Activated naive CD4-positive, alpha-beta T cell treated with anti-CD3 and anti-CD28 coated beads, Interleukin-2, amount 50 U/mL, for 24 hours (primary cell): ENCODE measurements around the gene HOXB4.

ENCODE experiments used
- H3K27ac Mint-ChIP-seq: one replicate; pipeline ENCODE4 v1.8.0; 2021; ENCODE audit warnings: mild to moderate bottlenecking, mixed read lengths
- H3K27me3 Mint-ChIP-seq: one replicate; pipeline ENCODE4 v1.8.0; 2021; ENCODE audit warnings: mixed read lengths
- H3K36me3 Mint-ChIP-seq: one replicate; pipeline ENCODE4 v1.8.0; 2021; ENCODE audit warnings: mixed read lengths
- H3K4me1 Mint-ChIP-seq: one replicate; pipeline ENCODE4 v1.8.0; 2021; ENCODE audit warnings: mixed read lengths
- H3K4me3 Mint-ChIP-seq: one replicate; pipeline ENCODE4 v1.8.0; 2021; ENCODE audit warnings: mild to moderate bottlenecking, mixed read lengths
- H3K9me3 Mint-ChIP-seq: one replicate; pipeline ENCODE4 v1.8.0; 2021; ENCODE audit warnings: mixed read lengths

The HOXB4 gene

DNA sequence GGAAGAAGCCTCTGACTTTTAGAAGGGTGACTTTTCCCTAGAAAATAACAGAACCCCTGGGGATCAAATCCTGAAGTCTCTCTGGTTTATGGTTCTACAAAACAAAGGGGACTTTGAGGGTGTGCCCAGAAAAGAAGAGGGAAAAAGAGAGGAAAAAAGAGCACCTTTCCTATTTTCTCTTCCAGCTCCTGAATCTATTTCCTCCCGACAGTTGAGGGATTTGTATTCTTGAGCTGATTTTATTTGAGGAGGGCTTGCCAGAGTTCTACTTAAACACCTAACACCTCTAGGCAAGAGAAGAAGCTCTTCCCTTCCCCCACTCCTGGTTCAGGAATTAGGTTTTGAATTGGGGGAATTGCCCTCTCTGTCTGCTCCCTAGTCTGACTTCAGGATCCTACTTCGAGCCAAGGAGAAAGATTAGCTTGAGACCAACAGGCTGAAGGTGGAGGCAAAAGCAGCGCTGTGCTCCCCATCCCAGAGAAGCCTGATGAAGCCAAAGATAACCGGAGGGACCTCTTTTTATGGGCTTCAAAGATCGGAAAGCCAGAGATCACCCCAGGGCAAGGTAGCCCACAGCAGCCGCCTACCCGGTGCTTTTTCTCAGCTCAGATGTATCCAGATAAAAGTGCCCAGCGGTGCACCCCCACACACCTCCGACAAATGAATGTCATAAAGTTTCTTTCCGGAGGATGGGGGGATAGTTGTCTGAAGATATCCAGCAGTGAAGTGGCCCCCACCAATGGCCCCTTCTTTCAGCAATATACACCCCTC is 11.1 kb upstream of the HOXB4 start:
- H3K27me3 Mint-ChIP-seq = peaks cover 69% of the 10 kb centered on the region
- H3K4me1 Mint-ChIP-seq = peaks cover 37% of the 10 kb centered on the region
- no peak overlapping the region for H3K27ac Mint-ChIP-seq
- no peaks in the 10 kb centered on the region for H3K36me3 Mint-ChIP-seq
- H3K4me3 Mint-ChIP-seq = no peak overlapping the region
- no peaks in the 10 kb centered on the region for H3K9me3 Mint-ChIP-seq

DNA sequence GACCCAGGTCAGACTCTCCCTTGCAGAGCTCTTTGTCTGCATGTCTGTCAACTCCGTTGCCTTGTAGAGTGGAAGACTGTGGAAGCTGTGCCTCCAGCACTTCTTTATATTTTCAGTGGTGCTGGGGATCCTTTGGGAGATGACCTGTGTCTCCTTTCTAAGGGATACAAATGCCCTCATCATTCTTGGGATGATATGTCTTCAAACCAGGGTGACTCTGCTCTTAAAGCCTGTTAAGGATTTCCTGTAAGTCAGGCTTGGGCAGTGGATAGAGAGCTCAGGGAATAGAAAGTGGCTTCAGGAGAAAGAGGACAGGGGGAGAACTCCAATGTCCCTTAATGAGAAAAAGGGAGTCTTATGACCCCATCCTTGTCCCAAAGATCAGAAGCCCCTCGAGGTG is 10.4 kb upstream of the HOXB4 start:
- no peaks in the 10 kb centered on the region for H3K9me3 Mint-ChIP-seq
- H3K4me1 Mint-ChIP-seq = peaks cover 36% of the 10 kb centered on the region
- H3K36me3 Mint-ChIP-seq = no peaks in the 10 kb centered on the region
- no peak overlapping the region for H3K4me3 Mint-ChIP-seq
- no peak overlapping the region for H3K27ac Mint-ChIP-seq
- peaks cover 68% of the 10 kb centered on the region for H3K27me3 Mint-ChIP-seq

DNA sequence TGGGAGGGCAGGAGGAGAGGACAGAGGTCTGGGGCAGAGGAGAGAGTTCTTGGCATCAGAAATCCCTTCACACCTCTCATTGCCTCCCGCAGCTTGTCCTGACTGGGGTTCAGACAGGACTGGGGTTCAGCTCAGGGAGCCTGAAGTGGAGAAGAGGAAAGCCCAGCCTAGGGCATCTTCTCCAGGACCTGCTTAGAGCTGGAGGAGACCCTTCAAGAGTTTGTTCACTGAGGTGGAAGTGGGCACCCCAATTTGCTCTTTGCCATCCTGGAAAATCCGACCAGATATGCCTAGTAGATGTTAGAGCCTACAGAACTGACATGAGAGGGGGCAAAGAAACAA is 9.9 kb upstream of the HOXB4 start:
- Mint-ChIP-seq H3K4me3 (no peak overlapping the region), H3K27ac (no peak overlapping the region), H3K9me3 (no peaks in the 10 kb centered on the region), H3K36me3 (no peaks in the 10 kb centered on the region), H3K27me3 (peaks cover 66% of the 10 kb centered on the region), H3K4me1 (peaks cover 35% of the 10 kb centered on the region)

DNA sequence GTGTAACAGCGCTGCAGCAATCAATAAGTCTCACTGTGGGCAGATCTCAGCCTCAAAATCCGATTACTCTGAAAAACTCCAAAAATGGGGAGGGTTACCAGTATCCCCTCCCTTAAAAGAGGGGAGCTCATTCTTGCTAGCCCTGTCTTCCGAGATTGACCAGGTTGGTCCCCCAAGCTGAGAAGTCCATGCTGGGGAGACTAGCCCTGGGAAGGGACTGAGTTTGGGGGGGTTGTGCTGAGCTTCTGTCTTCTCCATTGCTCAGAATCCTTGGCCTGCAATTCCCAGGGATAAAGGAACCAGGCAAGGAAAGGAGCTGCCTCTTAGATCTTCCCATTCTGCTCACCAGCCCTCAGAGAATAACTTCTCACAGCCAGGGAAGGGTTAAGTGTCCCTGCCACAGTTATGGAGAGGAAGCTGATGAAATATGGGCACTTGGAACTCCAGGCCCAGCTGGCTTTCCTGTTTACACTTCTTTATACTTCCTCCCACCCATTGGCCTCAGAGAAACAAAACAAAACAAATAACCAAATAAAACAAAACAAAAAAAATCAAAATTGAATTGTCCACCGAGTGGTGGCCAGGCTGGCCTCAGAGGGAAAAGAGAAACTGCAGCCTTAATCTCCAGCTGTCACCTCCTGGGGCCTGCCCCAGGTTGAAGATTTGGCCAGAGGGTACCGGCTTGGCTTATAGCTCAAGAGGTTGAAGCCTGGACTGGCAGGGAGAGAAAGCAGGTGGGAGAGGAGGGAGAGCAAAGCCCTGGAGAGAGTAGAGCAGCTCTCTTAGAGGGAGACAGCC is 9.3 kb upstream of the HOXB4 start:
- H3K27ac Mint-ChIP-seq = peak overlapping the region; percentile 70
- peaks cover 35% of the 10 kb centered on the region for H3K4me1 Mint-ChIP-seq
- H3K9me3 Mint-ChIP-seq = no peaks in the 10 kb centered on the region

DNA sequence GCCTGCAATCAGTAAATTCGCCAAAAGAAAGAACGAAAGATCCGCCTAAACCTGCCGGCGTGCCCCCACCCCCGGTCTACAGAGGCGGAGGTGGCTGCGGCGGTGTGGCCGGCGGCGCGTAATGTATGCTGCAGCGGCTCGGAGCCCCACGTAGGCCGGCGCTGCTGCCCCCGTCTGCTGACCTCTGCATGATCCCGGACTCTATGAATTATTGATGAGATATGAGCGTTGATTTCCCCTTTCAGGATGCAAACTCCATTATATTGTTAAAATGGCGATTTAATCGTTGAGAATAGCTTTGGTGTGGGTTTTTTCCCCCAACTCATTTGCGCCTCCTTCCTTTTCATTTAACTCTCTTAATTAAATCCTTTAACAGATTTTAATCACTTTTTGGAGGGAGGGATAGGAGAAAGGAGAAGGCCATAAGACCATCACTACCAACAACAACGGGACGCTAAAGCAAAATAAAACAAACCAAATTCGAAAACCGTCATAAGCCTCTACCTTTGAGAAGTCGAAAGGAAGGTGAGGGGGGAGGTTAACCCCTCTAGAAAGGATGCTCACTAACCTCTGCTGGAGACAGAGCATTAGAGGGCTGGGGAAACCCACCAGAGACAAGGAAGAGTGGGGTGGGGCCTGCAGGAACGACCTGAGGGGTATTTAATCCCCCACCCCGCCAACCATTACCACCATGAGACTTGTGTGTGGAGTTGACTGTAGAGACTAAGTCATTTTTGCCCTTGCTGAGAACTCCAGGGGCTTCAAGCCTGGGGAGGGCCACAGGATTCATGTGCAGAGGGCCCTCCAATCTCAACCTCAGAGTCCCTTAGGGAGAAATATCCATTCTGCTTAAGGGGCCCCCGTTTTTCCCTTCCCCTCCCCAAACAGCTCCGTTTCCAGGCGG is 8.5 kb upstream of the HOXB4 start:
- no peak overlapping the region for H3K27ac Mint-ChIP-seq
- no peaks in the 10 kb centered on the region for H3K9me3 Mint-ChIP-seq
- H3K4me3 Mint-ChIP-seq = peak overlapping the region; percentile 95
- H3K4me1 Mint-ChIP-seq = peaks cover 38% of the 10 kb centered on the region
- no peaks in the 10 kb centered on the region for H3K36me3 Mint-ChIP-seq
- peaks cover 65% of the 10 kb centered on the region for H3K27me3 Mint-ChIP-seq

More for the DNA sequence above, 9.3 kb upstream of the HOXB4 start:
- no peaks in the 10 kb centered on the region for H3K36me3 Mint-ChIP-seq
- peaks cover 64% of the 10 kb centered on the region for H3K27me3 Mint-ChIP-seq
- H3K4me3 Mint-ChIP-seq = peak overlapping the region; percentile 26

DNA sequence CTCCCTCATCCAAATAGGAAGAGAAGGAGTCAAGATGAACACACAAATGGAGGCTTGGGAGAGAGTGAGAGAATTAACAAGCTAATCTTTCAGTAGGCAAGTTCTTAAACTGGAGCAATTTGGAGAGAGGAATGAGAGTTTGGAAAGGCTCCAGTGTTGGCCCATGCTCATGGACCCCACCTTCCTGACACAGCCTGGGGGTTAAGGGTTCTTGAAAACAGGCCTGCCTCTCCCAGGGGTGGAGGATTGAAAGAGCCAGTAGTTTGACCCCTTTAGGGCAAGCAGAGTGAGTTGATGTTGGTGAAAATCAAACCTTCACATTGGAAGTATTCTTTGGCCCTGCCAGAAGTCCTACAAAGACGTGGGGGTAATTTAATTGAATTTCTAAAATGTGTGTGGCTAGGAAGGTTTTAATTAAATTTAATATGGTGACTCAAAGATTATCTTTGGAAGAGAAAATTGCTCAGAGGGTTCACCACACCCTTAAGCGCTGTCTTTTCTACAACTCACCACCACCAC is 6.1 kb upstream of the HOXB4 start:
- H3K27ac Mint-ChIP-seq = peak overlapping the region; percentile 4
- H3K27me3 Mint-ChIP-seq = peaks cover 67% of the 10 kb centered on the region
- H3K36me3 Mint-ChIP-seq = peaks cover 1% of the 10 kb centered on the region
- no peaks in the 10 kb centered on the region for H3K9me3 Mint-ChIP-seq
- H3K4me3 Mint-ChIP-seq = peak overlapping the region; percentile 28
- H3K4me1 Mint-ChIP-seq = peaks cover 56% of the 10 kb centered on the region

DNA sequence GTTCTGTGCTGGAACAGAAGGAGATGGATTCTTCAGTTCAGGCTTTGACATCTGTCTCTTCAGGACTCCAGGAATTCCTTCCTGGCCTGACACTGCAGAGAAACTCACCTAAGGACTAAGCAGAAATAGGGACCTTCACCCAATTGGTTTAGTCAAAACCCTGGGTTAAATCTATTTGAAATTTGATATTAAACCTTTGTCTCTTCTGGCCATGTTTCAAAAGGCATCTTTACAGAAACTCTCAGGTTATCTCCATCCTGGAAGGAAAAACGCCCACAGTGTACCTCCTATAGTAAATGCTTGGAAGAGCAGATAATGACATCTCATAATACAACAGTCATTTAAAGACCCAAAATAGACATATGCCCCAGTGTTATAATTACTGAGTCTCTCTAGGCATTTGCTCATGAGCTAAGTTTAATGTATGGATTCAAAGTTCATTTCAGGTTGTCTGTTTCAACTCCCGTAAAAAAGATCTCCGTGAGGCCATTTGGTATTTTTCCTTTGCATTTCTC is 5.6 kb upstream of the HOXB4 start:
- Mint-ChIP-seq H3K27me3 (peaks cover 71% of the 10 kb centered on the region), H3K9me3 (no peaks in the 10 kb centered on the region), H3K4me1 (peaks cover 61% of the 10 kb centered on the region), H3K36me3 (peaks cover 1% of the 10 kb centered on the region), H3K4me3 (peak overlapping the region; percentile 28), H3K27ac (no peak overlapping the region)

DNA sequence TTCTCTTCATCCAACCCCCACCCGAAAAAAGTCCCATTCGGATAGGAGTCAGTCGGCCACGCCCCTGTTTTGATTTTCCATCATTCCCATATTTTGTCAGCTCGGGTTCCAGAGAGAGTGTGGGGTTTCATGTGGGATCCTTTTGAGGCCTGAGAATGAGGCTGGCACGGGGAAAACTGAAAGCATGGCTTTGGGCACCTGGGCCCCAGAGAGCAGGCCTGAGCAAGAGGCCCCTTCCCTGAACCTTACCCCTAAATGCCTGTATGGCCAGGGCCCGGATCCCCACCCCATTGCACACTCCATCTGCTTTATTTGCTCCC is 4.6 kb upstream of the HOXB4 start:
- Mint-ChIP-seq H3K27ac (peak overlapping the region; percentile 74), H3K27me3 (peaks cover 64% of the 10 kb centered on the region), H3K36me3 (peaks cover 1% of the 10 kb centered on the region), H3K4me1 (peaks cover 67% of the 10 kb centered on the region), H3K9me3 (no peaks in the 10 kb centered on the region), H3K4me3 (peak overlapping the region; percentile 81)

DNA sequence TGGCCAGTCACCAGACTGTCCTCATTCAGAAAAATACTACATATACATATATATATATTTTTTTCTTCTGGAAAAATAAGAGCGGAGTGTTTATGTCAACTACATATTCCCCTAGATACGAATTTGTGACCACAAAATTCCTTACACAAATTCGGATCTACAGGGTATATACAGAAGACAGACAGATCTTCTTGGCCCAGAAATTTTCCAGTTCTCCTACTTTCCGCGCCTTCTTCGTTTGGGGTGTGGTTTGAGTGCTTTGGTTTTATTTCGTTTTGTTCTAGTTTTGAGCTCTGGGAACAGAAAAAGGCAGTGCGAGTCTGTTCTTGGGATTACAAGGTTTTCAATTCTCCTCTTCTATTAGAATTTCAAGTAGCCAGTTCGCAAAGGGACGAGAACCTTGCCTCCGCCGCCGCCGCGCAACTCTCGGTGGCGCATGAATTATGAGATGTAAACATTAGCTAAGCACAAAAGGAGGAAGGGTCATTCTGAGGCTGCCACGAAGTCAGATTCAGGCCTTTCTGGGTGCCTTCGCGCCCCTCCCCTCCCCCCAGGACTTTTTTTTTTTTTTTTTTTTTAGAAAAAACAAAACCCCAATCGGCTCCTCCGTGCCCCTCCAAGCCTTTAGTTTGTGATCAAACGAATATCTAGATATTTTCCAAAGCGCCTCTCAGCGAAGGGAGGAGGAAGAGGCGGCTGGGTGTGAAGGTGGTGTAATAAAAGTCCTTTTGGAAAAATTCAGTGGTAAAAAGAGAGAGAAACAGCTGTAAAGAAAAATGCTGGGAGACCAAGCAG is 1.8 kb upstream of the HOXB4 start:
- Mint-ChIP-seq H3K4me3 (peak overlapping the region; percentile 91), H3K27ac (peak overlapping the region; percentile 63), H3K27me3 (peaks cover 42% of the 10 kb centered on the region), H3K4me1 (peaks cover 63% of the 10 kb centered on the region), H3K9me3 (no peaks in the 10 kb centered on the region), H3K36me3 (peaks cover 1% of the 10 kb centered on the region)

DNA sequence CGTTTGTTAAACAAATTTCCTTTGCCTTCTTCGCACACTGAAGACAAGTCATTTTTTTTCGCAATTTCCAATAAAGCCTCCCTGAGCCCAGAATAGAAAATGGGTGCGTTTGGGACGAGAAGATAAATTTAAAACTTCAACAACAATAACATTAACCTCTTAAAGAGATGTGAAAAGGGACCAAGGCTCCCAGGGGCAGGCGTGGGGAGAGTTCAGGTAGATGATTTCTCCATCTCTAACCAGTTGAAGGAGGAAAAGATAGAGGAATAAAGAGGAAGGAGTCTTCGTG is 1.3 kb upstream of the HOXB4 start:
- Mint-ChIP-seq H3K4me1 (peaks cover 61% of the 10 kb centered on the region), H3K27me3 (peaks cover 42% of the 10 kb centered on the region), H3K27ac (peak overlapping the region; percentile 63), H3K36me3 (peaks cover 1% of the 10 kb centered on the region), H3K4me3 (peak overlapping the region; percentile 91), H3K9me3 (no peaks in the 10 kb centered on the region)

DNA sequence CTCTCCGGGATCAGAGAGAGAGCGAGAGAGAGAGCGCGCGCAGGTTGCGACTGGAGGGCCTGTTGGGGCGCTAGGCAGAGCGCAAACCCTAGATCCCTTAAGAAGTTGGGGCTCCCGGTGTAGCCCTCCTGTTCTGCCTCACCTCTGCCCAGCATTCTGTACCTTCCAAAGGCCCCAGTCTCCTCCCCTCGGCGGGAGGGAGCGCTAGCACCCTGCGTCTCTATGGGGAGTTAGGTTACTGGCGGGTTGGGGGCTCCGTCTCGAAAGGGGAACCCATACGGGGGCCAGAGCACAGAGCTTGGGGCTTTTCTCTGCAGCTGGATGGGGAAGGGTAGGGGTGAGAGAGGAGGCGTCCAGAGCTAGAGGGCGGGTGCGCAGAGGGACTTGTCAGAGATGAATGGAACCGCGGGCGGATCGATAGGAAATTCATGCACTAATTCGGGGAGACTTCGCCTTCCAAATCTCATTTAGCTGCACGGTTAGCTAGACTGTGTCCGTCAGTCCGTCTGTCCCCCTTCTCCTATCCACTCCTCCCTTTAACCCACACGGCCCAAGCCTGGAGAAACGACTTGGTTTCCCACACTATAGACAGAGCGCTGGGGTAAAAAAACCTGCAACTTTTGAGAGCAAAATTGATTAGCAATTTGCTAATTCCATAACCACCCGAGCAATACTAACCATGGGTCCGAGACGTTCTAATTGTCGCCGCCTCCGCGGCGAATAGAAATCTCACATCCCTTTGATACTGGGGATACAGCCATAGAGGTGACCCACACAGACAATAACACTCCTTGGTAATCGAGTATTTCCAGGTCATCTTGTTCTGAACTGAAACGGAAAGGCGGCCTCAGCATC is 693 bp upstream of the HOXB4 start:
- peaks cover 1% of the 10 kb centered on the region for H3K36me3 Mint-ChIP-seq
- peaks cover 64% of the 10 kb centered on the region for H3K4me1 Mint-ChIP-seq
- peak overlapping the region; percentile 77 for H3K27ac Mint-ChIP-seq
- no peaks in the 10 kb centered on the region for H3K9me3 Mint-ChIP-seq
- peaks cover 39% of the 10 kb centered on the region for H3K27me3 Mint-ChIP-seq
- peak overlapping the region; percentile 91 for H3K4me3 Mint-ChIP-seq

DNA sequence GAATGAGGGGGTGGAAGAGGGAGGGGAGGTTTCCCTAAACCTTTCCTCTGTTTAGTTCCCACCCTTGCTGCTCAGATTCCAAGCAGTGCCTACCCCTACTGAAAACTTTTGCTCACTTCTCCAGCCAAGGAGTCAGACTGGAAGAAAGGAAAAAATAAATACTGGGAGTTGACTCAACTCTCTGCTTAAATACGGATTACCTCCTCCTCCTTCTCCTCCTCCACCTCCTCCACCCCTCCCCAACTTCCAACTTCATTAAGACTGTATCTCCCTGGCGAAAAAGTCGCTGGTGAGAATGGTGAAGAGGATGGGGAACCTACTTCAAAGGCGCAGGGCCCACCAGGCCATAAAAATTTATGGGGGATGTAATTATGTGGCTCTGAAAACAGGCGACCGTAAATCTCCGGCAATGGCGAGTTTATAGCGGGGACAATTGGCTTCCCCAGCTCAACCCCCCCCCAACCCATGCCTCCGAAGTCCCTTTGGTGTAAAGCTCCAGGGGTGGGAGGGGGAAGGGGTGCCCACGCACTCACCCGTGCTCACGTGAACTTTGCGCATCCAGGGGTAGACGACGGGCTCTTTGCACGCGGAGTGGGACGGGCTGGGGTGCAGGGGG is 712 bp downstream of the HOXB4 start:
- no peaks in the 10 kb centered on the region for H3K9me3 Mint-ChIP-seq
- H3K4me1 Mint-ChIP-seq = peaks cover 61% of the 10 kb centered on the region
- peaks cover 30% of the 10 kb centered on the region for H3K27me3 Mint-ChIP-seq
- H3K4me3 Mint-ChIP-seq = peak overlapping the region; percentile 85
- H3K36me3 Mint-ChIP-seq = peaks cover 1% of the 10 kb centered on the region
- H3K27ac Mint-ChIP-seq = no peak overlapping the region

DNA sequence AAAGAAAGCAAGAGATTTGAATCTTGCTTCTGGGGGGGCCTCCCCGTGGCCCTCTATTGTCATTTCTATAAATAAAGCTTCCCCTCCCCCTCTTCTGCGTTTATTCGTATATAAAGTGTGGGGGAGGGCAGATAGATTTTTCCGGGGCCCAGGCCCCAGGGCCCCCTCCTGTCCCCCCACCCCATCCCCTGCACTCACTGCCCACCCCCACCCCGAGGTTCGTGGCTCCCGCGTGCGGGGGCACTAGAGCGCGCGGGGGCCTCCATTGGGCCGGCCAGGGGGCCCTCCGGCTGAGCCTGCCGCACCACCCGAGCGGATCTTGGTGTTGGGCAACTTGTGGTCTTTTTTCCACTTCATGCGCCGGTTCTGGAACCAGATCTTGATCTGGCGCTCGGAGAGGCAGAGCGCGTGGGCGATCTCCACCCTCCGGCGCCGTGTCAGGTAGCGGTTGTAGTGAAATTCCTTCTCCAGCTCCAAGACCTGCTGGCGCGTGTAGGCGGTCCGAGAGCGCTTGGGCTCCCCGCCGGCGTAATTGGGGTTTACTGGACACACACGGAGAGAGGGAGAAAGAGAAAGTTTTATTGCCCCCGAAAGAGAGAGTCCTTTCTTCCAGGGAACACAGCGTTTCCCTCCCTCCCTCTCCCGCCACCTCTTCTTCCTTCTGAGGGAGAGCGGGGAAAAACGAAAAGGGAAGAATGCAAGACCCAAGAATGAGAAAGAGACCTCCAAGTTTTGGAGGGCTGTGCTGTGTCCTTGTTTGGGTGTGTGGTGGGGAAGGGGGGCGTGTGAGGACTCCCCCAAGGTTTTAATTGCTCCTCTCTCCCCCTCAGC is 1.5 kb downstream of the HOXB4 start:
- peaks cover 27% of the 10 kb centered on the region for H3K27me3 Mint-ChIP-seq
- H3K4me3 Mint-ChIP-seq = peak overlapping the region; percentile 85
- H3K4me1 Mint-ChIP-seq = peaks cover 56% of the 10 kb centered on the region
- H3K9me3 Mint-ChIP-seq = no peaks in the 10 kb centered on the region
- H3K27ac Mint-ChIP-seq = no peak overlapping the region
- H3K36me3 Mint-ChIP-seq = peaks cover 1% of the 10 kb centered on the region
